Esophagus mucosa (tissue), 1 donor: Measurements from ENCODE around the gene VEGFA. TPM values are rescaled to one million over a fixed set of nuclear protein-coding genes. Genes with fewer than 3 reads are reported as not detected.
A peak's percentile ranks its signal among the peaks of the same experiment; 100 is the strongest.

Experiments
- ATAC-seq: fragments of 200-7000 bp; cut with Tn5 transposase; one replicate; pipeline ENCODE4 v1.9.1; 2020
- total RNA-seq: library from RNA; stranded (reverse); gene quantifications from one replicate; pipeline ENCODE4 v1.2.4, GENCODE V29; 2023
- donor health status: DM: yes; HTN: yes; CAD: no.

Gene VEGFA
- total RNA-seq, 1 donor from 2014 or later, result 129 TPM

- ATAC-seq, result no peak
Measured at GRCh38 chr6:43788301-43788700, 18.3 kb downstream of the VEGFA start.

- ATAC-seq, result no peak
Measured at GRCh38 chr6:43789447-43789846, 19.4 kb downstream of the VEGFA start.

GRCh38 chr6:43790031-43790430 lies 20.0 kb downstream of the VEGFA start:
- no peak for ATAC-seq

- no peak for ATAC-seq
Measured at GRCh38 chr6:43791745-43792422, 21.9 kb downstream of the VEGFA start.

- no peak for ATAC-seq
Measured at GRCh38 chr6:43793154-43793874, 23.3 kb downstream of the VEGFA start.

GRCh38 chr6:43793875-43794242 lies 23.8 kb downstream of the VEGFA start:
- ATAC-seq, result no peak

- no peak for ATAC-seq
Measured at GRCh38 chr6:43795421-43795820, 25.4 kb downstream of the VEGFA start.

GRCh38 chr6:43796168-43796567 lies 26.2 kb downstream of the VEGFA start:
- ATAC-seq, result no peak

GRCh38 chr6:43796903-43797890 lies 27.2 kb downstream of the VEGFA start:
- no peak for ATAC-seq

- no peak for ATAC-seq
Measured at GRCh38 chr6:43797919-43798318, 27.9 kb downstream of the VEGFA start.

- ATAC-seq, result peak; percentile 93
Measured at GRCh38 chr6:43798688-43799444, 28.9 kb downstream of the VEGFA start.

- peak; percentile 72 for ATAC-seq
Measured at GRCh38 chr6:43799551-43800297, 29.7 kb downstream of the VEGFA start.

GRCh38 chr6:43800298-43800623 lies 30.2 kb downstream of the VEGFA start:
- no peak for ATAC-seq

GRCh38 chr6:43800746-43801494 lies 30.9 kb downstream of the VEGFA start:
- no peak for ATAC-seq

GRCh38 chr6:43801495-43802181 lies 31.6 kb downstream of the VEGFA start:
- ATAC-seq, result no peak

- no peak for ATAC-seq
Measured at GRCh38 chr6:43803055-43803782, 33.2 kb downstream of the VEGFA start.

GRCh38 chr6:43803783-43804549 lies 34.0 kb downstream of the VEGFA start:
- peak; percentile 60 for ATAC-seq

- no peak for ATAC-seq
Measured at GRCh38 chr6:43804550-43805223, 34.7 kb downstream of the VEGFA start.
